Caco-2 (cell line): ENCODE measurements around the gene RAPGEF2. TPM values are rescaled to one million over a fixed set of nuclear protein-coding genes. Genes with fewer than 3 reads are reported as not detected.

Source experiments
- BruUV-seq: library from RNA; stranded (reverse); fragments of 400-500 nt; replicated peaks from 2 replicates; lab custom pipeline; 2021; lab: Mats Ljungman, UMichigan
- CTCF ChIA-PET: fragments of 300-600 bp; sonication (Branson Sonifier 250); formaldehyde crosslinking; loops from one replicate; lab custom pipeline; 2022; ENCODE audit warnings: antibody characterized with exemption; lab: Charles Lee
- POLR2A ChIA-PET: fragments of 300-600 bp; sonication (Branson Sonifier 250); formaldehyde crosslinking; loops from one replicate; lab custom pipeline; 2022; ENCODE audit warnings: antibody characterized with exemption; lab: Charles Lee
- DNase-seq, 2 experiments: peaks; one replicate each; pipeline versions ENCODE4 v3.0.0 to v3.0.0-alpha.2; 2020 to 2022
- H3K27me3 ChIP-seq: replicated peaks from 2 replicates; pipeline ENCODE4 v1.6.0; 2011; ENCODE audit warnings: low read length; ENCODE audit not compliant: control insufficient read depth, insufficient read depth
- H3K36me3 ChIP-seq: 2 replicates; pipeline ENCODE4 v1.5.1; 2011; ENCODE audit warnings: low read length; ENCODE audit not compliant: control insufficient read depth, insufficient read depth
- H3K4me1 ChIP-seq: fragments of 250-450 bp; sonication (Bioruptor Pico); 2 replicates; pipeline ENCODE4 v1.5.1; 2020; ENCODE audit warnings: mild to moderate bottlenecking
- H3K4me3 ChIP-seq: 2 replicates; pipeline ENCODE4 v1.5.1; 2011; ENCODE audit warnings: low read depth, mild to moderate bottlenecking, control low read depth, low read length
- H3K9me3 ChIP-seq: fragments of 250-450 bp; sonication (Bioruptor Pico); 2 replicates; pipeline ENCODE4 v1.5.1; 2020; ENCODE audit warnings: mild to moderate bottlenecking, moderate library complexity
- H3K27ac Mint-ChIP-seq: one replicate; pipeline ENCODE4 v1.8.0; 2022; ENCODE audit warnings: mixed read lengths; ENCODE audit not compliant: unreplicated experiment
- H3K27me3 Mint-ChIP-seq: one replicate; pipeline ENCODE4 v1.8.0; 2022; ENCODE audit warnings: mixed read lengths; ENCODE audit not compliant: insufficient read depth, unreplicated experiment
- H3K36me3 Mint-ChIP-seq: one replicate; pipeline ENCODE4 v1.8.0; 2022; ENCODE audit warnings: mild to moderate bottlenecking, mixed read lengths; ENCODE audit not compliant: insufficient read depth, unreplicated experiment
- H3K4me1 Mint-ChIP-seq: one replicate; pipeline ENCODE4 v1.8.0; 2022; ENCODE audit warnings: low read depth, mixed read lengths; ENCODE audit not compliant: unreplicated experiment
- H3K4me3 Mint-ChIP-seq: one replicate; pipeline ENCODE4 v1.8.0; 2022; ENCODE audit warnings: mild to moderate bottlenecking, moderate library complexity, mixed read lengths; ENCODE audit not compliant: unreplicated experiment
- H3K9me3 Mint-ChIP-seq: one replicate; pipeline ENCODE4 v1.8.0; 2022; ENCODE audit warnings: mixed read lengths; ENCODE audit not compliant: unreplicated experiment
- CTCF ChIP-seq, 2 experiments: fragments of 200-600 bp in 1 of 2; IDR thresholded peaks; 1 replicate in 1 of 2; 2 replicates in 1 of 2; pipeline versions ENCODE4 v1.5.1 to v1.8.0; 2011 to 2022; ENCODE audit warnings: antibody characterized with exemption in 1 of 2, control low read depth in 1 of 2, inconsistent platforms in 1 of 2, low read depth in 1 of 2, low read length in 1 of 2, mild to moderate bottlenecking in 1 of 2, moderate library complexity in 1 of 2; ENCODE audit not compliant: insufficient read depth in 1 of 2, severe bottlenecking in 1 of 2, unreplicated experiment in 1 of 2
- intact Hi-C: fragments of 100-400 bp; cut with micrococcal nuclease; formaldehyde crosslinking; loops from one replicate; pipeline ENCODE4 v1.10.0; 2022; ENCODE audit not compliant: unreplicated experiment
- total RNA-seq: library from RNA; stranded (reverse); gene quantifications from 2 replicates; pipeline ENCODE4 v1.2.3, GENCODE V29; 2022

RAPGEF2 gene
- total RNA-seq, 1 experiment from 2014 or later: 67.6 TPM

GRCh38 chr4:159268607-159269006 lies 165.7 kb downstream of the RAPGEF2 start:
- H3K4me1 ChIP-seq: peaks cover 11% of the 10 kb centered on the region; the same call in 1 of the 2 replicates
- Mint-ChIP-seq H3K9me3 (no peaks in the 10 kb centered on the region), H3K27me3 (no peaks in the 10 kb centered on the region), H3K36me3 (peaks cover 18% of the 10 kb centered on the region), H3K4me1 (peaks cover 15% of the 10 kb centered on the region), H3K27ac (no peak overlapping the region), H3K4me3 (no peak overlapping the region)
- no peak for DNase-seq
- H3K9me3 ChIP-seq: no peaks in the 10 kb centered on the region
- no peaks in the 10 kb centered on the region for H3K36me3 ChIP-seq
- no TSS peak for BruUV-seq
- no peak overlapping the region for H3K4me3 ChIP-seq
- H3K27me3 ChIP-seq: no peaks in the 10 kb centered on the region
- POLR2A ChIA-PET: no interaction called here
- CTCF ChIA-PET: no interaction called here
- intact Hi-C loops: no loop called here
- no peak for TF ChIP-seq CTCF (IDR thresholded peaks at IDR 0.05; ENCODE audit: insufficient read depth in 1 of 2, low read depth in 1 of 2, low read length in 1 of 2, severe bottlenecking in 1 of 2, unreplicated experiment in 1 of 2)

- Mint-ChIP-seq H3K9me3 (no peaks in the 10 kb centered on the region), H3K27ac (no peak overlapping the region), H3K4me1 (peaks cover 15% of the 10 kb centered on the region), H3K4me3 (no peak overlapping the region), H3K36me3 (peaks cover 21% of the 10 kb centered on the region), H3K27me3 (no peaks in the 10 kb centered on the region)
- no peaks in the 10 kb centered on the region for H3K36me3 ChIP-seq
- intact Hi-C loops: no loop called here
- ChIA-PET POLR2A (no interaction called here), CTCF (no interaction called here)
- no peak for TF ChIP-seq CTCF (IDR thresholded peaks at IDR 0.05; ENCODE audit: insufficient read depth in 1 of 2, low read depth in 1 of 2, low read length in 1 of 2, severe bottlenecking in 1 of 2, unreplicated experiment in 1 of 2)
- peaks cover 15% of the 10 kb centered on the region for H3K4me1 ChIP-seq
- no peaks in the 10 kb centered on the region for H3K9me3 ChIP-seq
- H3K27me3 ChIP-seq: no peaks in the 10 kb centered on the region
- BruUV-seq: no TSS peak
- H3K4me3 ChIP-seq: no peak overlapping the region
- DNase-seq: no peak
Observed at GRCh38 chr4:159269116-159269515, 166.2 kb downstream of the RAPGEF2 start.

DNA sequence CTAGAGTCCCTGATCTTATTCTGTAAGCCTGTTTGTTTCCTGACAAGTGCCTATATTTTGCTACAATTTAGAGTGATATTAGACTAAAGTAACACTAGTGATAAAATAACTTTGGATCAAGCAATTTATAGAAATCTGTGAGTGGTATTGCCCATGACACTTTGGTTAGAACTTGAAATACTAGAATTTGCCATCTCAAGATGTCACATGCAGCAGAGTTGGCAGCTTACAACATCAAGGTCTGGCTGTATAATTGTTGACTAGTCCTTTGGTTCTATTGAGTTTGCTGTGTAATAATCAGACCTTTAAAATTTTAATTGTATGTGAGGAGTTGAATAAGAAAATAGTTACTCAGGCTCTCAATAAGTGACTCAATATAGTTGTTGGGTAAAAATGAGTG lies 167.1 kb downstream of the RAPGEF2 start:
- H3K9me3 ChIP-seq: no peaks in the 10 kb centered on the region
- no peak overlapping the region for H3K4me3 Mint-ChIP-seq
- no peak overlapping the region for H3K4me3 ChIP-seq
- POLR2A ChIA-PET: no interaction called here
- no peaks in the 10 kb centered on the region for H3K27me3 Mint-ChIP-seq
- peaks cover 21% of the 10 kb centered on the region for H3K36me3 Mint-ChIP-seq
- no peaks in the 10 kb centered on the region for H3K9me3 Mint-ChIP-seq
- TF ChIP-seq CTCF (IDR thresholded peaks at IDR 0.05; ENCODE audit: insufficient read depth in 1 of 2, low read depth in 1 of 2, low read length in 1 of 2, severe bottlenecking in 1 of 2, unreplicated experiment in 1 of 2): no peak
- intact Hi-C loops: no loop called here
- H3K36me3 ChIP-seq: no peaks in the 10 kb centered on the region
- no peaks in the 10 kb centered on the region for H3K27me3 ChIP-seq
- peaks cover 18% of the 10 kb centered on the region for H3K4me1 Mint-ChIP-seq
- CTCF ChIA-PET: interaction anchor here (0.5 kb wide), 1 partner anchor 172 kb away, joined by 3 read pairs; no protein-coding TSS in a partner anchor
- BruUV-seq: no TSS peak
- no peak for DNase-seq
- H3K4me1 ChIP-seq: peaks cover 20% of the 10 kb centered on the region
- no peak overlapping the region for H3K27ac Mint-ChIP-seq
